HG03439 (cell line): ENCODE results near the gene MIF.
"Not testable (repeated sequence)": the region's sequence is repeated elsewhere in the genome, so short reads cannot be mapped to it uniquely, and the experiment has no call there.

Experiments
- ATAC-seq: cut with Tn5 transposase; IDR thresholded peaks from one replicate; pipeline ENCODE4 v1.9.1; 2021; ENCODE audit warnings: mild to moderate bottlenecking, moderate library complexity; ENCODE audit not compliant: unreplicated experiment

Gene MIF

DNA sequence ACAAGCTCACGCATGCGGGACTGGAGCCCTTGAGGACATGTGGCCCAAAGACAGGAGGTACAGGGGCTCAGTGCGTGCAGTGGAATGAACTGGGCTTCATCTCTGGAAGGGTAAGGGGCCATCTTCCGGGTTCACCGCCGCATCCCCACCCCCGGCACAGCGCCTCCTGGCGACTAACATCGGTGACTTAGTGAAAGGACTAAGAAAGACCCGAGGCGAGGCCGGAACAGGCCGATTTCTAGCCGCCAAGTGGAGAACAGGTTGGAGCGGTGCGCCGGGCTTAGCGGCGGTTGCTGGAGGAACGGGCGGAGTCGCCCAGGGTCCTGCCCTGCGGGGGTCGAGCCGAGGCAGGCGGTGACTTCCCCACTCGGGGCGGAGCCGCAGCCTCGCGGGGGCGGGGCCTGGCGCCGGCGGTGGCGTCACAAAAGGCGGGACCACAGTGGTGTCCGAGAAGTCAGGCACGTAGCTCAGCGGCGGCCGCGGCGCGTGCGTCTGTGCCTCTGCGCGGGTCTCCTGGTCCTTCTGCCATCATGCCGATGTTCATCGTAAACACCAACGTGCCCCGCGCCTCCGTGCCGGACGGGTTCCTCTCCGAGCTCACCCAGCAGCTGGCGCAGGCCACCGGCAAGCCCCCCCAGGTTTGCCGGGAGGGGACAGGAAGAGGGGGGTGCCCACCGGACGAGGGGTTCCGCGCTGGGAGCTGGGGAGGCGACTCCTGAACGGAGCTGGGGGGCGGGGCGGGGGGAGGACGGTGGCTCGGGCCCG lies at the start of gene MIF:
TSS of gene MIF (plus strand) at position 439 of the 765 bp plus-strand sequence. CDS start at position 531, 92 bp downstream.
- ATAC-seq, result peak; percentile 83

DNA sequence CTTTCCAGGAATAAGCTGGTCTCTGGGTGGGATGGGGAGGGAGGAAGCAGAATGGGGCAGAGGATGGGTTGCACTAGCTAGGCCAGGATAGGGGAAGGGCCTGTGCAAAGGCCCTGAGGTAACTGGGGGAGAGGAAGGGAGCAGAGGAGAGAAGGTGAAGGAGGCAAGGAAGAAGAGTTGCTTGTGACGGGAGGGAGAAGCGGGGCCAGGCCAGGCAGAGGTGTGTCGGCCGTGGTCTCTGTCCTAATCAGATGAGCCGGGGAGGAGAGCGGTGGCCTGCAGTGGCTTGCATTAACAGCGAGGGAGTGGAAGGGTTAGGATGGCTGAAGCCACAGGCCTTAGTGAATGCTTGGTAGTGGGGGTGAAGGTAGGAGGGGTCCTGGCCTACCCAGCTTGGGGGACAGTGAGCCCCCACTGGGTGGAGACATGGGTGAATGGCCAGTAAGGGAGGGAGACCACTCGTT lies 49.4 kb upstream of the MIF start:
- ATAC-seq, result no peak

GRCh38 chr22:23845265-23846080 lies 48.7 kb upstream of the MIF start:
- no peak for ATAC-seq

GRCh38 chr22:23846081-23846469 lies 48.1 kb upstream of the MIF start:
- ATAC-seq, result no peak

DNA sequence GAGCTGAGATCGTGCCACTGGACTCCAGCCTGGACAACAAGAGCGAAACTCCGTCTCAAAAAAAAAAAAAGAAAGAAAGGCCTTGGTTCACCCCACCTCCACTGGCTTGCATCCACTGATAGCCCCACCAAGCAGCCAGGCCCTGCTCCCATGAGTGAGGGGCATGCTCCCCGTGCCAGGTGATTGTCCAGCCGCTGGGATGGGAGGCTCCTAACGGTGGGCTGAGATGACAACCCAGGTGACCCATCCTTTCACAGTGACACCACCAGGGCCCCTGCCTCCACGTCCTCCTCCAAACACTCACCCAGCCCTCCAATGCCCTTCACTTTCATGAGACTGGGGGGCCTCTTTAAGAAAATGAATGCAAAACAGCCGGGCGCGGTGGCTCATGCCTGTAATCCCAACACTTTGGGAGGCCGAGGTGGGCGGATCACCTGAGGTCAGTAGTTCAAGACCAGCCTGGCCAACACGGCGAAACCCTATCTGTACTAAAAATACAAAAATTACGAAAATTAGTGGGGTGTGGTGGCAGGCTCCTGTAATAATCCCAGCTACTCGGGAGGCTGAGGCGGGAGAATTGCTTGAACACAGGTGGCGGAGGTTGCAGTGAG lies 46.8 kb upstream of the MIF start:
- ATAC-seq, result no peak

DNA sequence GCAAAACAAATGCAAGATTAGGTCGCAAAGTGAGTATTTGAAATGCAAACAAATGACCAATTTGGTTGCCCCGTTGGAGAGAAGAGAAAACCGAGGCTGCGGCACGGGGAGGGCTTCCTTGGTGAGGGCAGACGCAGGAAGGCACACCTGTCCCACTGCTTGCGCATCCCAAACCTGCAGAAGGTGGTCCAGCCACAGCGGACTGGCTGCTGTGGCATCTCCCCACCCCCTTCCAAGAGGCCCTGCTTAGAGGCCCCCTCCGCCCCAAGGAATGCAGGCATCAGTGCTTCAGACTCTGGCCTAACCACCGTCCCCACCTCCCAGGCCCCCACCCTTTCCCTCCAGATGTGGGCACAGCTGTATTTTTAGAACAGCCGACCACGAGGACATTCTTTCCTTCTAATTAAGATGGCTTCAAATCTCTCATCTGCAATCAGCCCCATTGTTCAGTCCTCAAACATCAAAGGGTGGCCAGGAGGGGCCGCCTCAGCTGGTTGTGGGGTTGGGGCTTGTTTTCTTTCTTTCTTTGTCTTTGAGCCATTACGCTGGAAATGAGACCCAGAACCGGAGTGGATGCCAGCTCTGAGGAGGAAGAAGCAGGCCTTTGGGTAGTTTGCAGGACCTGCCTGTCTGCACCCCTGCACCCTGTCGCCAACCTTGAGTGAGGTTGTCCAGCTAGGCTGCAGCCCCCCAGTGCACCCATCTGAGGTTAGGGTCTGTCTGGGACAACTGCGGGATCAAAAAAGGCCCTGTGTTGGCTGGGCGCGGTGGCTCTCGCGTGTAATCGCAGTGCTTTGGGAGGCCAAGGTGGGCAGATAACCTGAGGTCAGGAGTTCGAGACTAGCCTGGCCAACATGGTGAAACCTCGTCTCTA lies 46.0 kb upstream of the MIF start:
- ATAC-seq, result no peak

GRCh38 chr22:23849009-23850006 lies 44.9 kb upstream of the MIF start:
- no peak for ATAC-seq

DNA sequence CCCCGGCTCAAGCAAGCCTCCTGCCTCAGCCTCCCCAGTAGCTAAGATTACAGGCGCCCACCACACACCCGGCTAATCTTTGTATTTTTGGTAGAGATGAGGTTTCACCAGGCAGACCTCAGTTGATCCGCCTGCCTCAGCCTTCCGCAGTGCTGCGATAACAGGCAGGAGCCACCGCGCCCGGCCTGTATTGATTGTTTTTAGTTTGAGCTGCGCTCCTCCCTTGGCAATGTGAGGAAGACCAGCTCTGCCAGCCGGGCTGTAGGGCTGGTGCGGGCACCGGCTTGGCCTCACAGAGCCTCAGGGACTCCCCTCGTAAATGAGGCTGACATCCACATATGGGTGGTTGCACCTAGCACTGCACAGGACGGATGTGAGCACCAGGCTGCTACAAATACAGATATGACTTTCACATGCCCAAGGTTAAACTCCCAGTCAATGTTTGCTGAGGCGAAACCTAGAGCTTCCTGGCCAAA lies 44.0 kb upstream of the MIF start:
- ATAC-seq, result no peak

GRCh38 chr22:23856721-23857605 lies 37.2 kb upstream of the MIF start:
- ATAC-seq, result peak; percentile 49

GRCh38 chr22:23857606-23858483 lies 36.3 kb upstream of the MIF start, which contains the start of gene SLC2A11:
Gene SLC2A11 (plus strand): TSS chr22:23857875. CDS start chr22:23858000, 125 bp downstream.
- peak; percentile 95 for ATAC-seq

GRCh38 chr22:23858484-23858815 lies 35.7 kb upstream of the MIF start:
- ATAC-seq, result no peak

DNA sequence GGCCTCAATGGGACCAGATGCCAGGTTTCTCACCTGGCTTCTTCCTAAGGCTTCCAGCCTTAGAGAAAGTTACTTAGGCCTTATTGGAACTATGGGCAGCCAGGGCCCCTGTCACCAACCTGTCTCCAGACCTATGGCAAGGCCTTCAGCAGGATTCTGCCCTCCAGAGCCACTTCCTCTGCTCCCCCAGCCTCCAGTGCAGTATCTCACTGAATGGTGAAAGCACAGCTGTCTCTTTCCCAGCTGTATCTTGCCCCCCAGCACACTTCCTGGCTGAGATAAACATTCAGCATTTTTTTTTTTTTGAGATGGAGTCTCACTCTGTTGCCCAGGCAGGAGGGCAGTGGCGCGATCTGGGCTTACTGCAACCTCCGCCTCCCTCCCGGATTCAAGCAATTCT lies 35.0 kb upstream of the MIF start:
- no peak for ATAC-seq

DNA sequence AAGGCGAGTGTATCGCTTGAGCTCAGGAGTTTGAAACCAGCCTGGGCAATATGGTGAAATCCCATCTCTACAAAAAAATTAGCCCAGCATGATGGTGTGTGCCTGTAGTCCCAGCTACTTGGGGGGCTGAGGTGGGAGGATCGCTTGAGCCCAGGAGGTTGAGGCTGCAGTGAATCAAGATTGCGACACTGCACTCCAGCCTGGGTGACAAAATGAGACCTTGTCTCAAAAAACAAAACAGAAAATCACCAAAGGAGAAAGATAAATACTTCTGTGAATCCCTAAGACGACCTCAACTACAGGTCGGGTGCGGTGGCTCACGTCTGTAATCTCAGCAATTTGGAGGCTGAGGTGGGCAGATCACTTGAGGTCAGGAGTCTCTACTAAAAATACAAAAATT lies 34.0 kb upstream of the MIF start:
- not testable (repeated sequence) for ATAC-seq

GRCh38 chr22:23862103-23862502 lies 32.1 kb upstream of the MIF start:
- ATAC-seq, result no peak

DNA sequence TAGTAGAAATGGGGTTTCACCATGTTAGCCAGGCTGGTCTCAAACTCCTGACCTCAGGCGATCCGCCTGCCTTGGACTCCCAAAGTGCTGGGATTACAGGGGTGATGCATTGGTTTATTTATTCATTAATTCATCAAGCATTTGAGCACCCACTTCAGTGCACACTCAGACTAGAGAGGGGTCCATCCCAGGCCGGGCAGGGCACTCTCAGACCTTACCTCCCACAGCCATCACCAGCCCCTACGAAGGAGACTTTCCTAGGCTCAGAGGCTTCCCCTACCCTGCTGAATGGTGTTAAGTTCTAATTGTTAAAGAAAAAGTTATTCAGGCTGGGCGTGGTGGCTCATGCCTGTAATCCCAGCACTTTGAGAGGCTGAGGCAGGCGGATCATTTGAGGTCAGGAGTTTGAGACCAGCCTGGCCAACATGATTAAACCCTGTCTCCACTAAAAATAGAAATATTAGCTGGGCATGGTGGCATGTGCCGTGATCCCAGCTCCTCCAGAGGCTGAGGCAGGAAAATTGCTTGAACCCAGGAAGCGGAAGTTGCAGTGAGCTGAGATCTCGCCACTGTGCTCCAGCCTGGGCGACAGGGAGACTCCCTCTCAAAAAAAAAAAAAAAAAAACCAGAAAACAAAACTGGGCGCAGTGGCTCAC lies 29.6 kb upstream of the MIF start:
- ATAC-seq, result not testable (repeated sequence)

- no peak for ATAC-seq
Measured at GRCh38 chr22:23868580-23868979, 25.6 kb upstream of the MIF start.

DNA sequence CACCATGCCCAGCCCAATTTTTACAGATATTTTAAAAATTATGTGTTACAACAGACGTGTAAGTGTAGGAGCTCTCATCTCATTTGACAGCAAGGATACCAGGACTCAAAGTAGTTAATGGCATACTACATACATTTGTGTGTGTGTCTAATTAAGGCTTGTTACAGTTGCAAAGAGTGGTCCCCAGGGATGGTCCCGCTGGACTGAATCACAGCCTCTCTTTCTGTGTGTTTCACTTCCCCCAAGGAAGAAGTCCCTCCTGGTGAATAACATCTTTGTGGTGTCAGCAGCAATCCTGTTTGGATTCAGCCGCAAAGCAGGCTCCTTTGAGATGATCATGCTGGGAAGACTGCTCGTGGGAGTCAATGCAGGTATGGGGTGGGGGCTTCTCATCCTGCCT lies 19.3 kb upstream of the MIF start:
- ATAC-seq, result no peak
